Colonic mucosa (tissue), 4 donors: ENCODE measurements around the gene SPOCK2. TPM values are rescaled to one million over a fixed set of nuclear protein-coding genes. Genes with fewer than 3 reads are reported as not detected.

ENCODE experiments used
- DNase-seq: peaks from one replicate; pipeline ENCODE4 v3.0.0-alpha.2; 2020
- H3K27ac ChIP-seq: fragments of 200-600 bp; one replicate; pipeline ENCODE4 v1.8.0; 2021
- H3K27me3 ChIP-seq: fragments of 200-600 bp; one replicate; pipeline ENCODE4 v1.8.0; 2021
- H3K36me3 ChIP-seq: fragments of 200-600 bp; one replicate; pipeline ENCODE4 v1.8.0; 2021
- H3K4me1 ChIP-seq: fragments of 200-600 bp; one replicate; pipeline ENCODE4 v1.8.0; 2021; ENCODE audit warnings: mild to moderate bottlenecking
- H3K4me3 ChIP-seq: fragments of 200-600 bp; one replicate; pipeline ENCODE4 v1.8.0; 2021
- H3K9ac ChIP-seq, 2 donors: one replicate each; pipeline ENCODE4 v1.7.0; 2013; ENCODE audit warnings: control low read depth in 2 of 2, low read depth in 2 of 2, low read length in 2 of 2
- H3K9me3 ChIP-seq: fragments of 200-600 bp; one replicate; pipeline ENCODE4 v1.8.0; 2021
- intact Hi-C: fragments of 100-400 bp; cut with DNase I; formaldehyde crosslinking; loops from one replicate; pipeline ENCODE4 v1.14.1; 2022
- total RNA-seq, 2 donors: library from RNA; stranded (reverse); fragmentation: NEBNext Ultra II Directional in 1 of 2; extraction: Animal tissue kit (Norgen Biotek cat#: 25700) in 1 of 2; gene quantifications; one replicate each; pipeline ENCODE4 v1.2.1, GENCODE V29; 2021
- TF ChIP-seq, protein P1 (sequence below): fragments of 200-600 bp; IDR thresholded peaks from one replicate; pipeline ENCODE4 v1.8.0; 2022; ENCODE audit warnings: antibody characterized with exemption, mild to moderate bottlenecking
- donor health status: healthy.
- donor health status: DM: no; HTN: no; CAD: no.
- donor health status: DM: no; HTN: no; CAD: no.

SPOCK2 gene
- total RNA-seq, 2 donors from 2014 or later = 4.7 to 6.5 TPM

DNA sequence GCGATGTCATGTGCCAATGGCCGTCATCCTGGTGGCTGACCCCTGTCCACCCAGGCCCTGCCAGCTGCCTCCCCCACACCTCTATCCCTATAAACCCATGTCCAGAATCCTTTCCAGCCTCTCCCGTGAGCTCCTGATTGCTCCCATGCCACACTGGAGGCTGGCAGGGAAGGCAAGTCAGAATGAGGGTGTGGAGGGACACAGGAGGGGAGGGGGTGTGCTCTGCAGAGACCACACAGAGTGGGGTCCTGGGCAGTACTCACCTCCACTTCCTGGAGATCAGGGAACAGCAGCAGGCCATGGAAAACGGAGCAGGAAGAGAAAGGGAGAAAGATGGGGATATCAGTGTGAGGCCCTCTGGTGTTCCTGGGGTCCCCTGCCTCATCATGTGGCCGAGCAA, 15.7 kb downstream of the SPOCK2 start:
- no peaks in the 10 kb centered on the region for H3K9me3 ChIP-seq
- H3K9ac ChIP-seq = no peak overlapping the region
- no peak for DNase-seq
- H3K4me3 ChIP-seq = no peak overlapping the region
- intact Hi-C loops = no loop called here
- TF ChIP-seq, protein P1, sequence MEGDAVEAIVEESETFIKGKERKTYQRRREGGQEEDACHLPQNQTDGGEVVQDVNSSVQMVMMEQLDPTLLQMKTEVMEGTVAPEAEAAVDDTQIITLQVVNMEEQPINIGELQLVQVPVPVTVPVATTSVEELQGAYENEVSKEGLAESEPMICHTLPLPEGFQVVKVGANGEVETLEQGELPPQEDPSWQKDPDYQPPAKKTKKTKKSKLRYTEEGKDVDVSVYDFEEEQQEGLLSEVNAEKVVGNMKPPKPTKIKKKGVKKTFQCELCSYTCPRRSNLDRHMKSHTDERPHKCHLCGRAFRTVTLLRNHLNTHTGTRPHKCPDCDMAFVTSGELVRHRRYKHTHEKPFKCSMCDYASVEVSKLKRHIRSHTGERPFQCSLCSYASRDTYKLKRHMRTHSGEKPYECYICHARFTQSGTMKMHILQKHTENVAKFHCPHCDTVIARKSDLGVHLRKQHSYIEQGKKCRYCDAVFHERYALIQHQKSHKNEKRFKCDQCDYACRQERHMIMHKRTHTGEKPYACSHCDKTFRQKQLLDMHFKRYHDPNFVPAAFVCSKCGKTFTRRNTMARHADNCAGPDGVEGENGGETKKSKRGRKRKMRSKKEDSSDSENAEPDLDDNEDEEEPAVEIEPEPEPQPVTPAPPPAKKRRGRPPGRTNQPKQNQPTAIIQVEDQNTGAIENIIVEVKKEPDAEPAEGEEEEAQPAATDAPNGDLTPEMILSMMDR = no peak
- no peaks in the 10 kb centered on the region for H3K36me3 ChIP-seq
- no peaks in the 10 kb centered on the region for H3K27me3 ChIP-seq
- H3K4me1 ChIP-seq = no peaks in the 10 kb centered on the region
- no peak overlapping the region for H3K27ac ChIP-seq

GRCh38 chr10:72072046-72072445, 16.3 kb downstream of the SPOCK2 start:
- Histone ChIP-seq H3K4me3 (no peak overlapping the region), H3K27me3 (no peaks in the 10 kb centered on the region), H3K36me3 (no peaks in the 10 kb centered on the region), H3K4me1 (no peaks in the 10 kb centered on the region), H3K9ac (no peak overlapping the region), H3K9me3 (no peaks in the 10 kb centered on the region), H3K27ac (no peak overlapping the region)
- TF ChIP-seq, protein P1 = no peak
- intact Hi-C loops = no loop called here
- DNase-seq = no peak

DNA sequence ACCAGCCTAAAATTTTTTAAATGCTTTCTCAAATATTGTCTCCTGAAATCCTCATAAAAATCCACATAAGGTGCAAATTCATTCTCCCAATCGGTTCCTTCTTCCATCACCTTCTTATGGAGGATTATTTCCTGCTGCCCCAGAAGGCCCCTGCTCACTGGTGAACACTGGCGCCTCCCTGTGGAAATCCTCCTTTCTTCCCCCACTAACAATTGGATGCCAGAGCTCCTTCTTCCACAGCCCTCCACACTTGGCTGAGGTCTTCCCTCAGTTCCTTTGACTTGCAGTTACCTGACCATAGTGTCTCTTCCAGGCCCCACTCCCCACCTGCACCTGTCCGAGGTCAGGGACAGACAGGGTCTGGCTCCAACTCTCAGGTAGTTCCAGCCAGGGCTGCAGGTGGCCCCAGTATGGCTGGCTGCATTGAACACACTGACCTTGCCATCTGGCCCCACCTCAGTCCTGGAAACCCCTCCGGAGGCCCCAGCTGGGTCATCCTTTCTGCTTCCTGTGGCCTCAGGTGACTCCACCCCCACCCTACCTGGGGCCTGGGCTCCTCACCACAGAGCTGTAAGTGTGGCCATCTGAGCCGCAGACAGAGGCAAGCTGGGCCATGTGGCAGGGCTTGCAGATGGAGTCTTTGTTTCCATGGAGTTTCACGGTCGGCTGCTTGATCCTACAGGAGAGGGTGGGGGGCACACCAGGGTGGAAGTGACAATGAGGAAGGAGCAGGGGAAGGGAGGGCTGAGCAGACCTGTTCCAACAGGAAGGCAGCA, 18.4 kb downstream of the SPOCK2 start:
- Histone ChIP-seq H3K9me3 (no peaks in the 10 kb centered on the region), H3K27ac (no peak overlapping the region), H3K4me1 (no peaks in the 10 kb centered on the region), H3K9ac (no peak overlapping the region), H3K36me3 (no peaks in the 10 kb centered on the region), H3K27me3 (no peaks in the 10 kb centered on the region), H3K4me3 (no peak overlapping the region)
- TF ChIP-seq, protein P1 = no peak
- intact Hi-C loops = no loop called here
- no peak for DNase-seq

- intact Hi-C loops = no loop called here
- H3K9ac ChIP-seq = no peak overlapping the region
- H3K27me3 ChIP-seq = no peaks in the 10 kb centered on the region
- TF ChIP-seq, protein P1 = no peak
- no peak overlapping the region for H3K27ac ChIP-seq
- H3K4me1 ChIP-seq = peaks cover 2% of the 10 kb centered on the region
- no peak for DNase-seq
- H3K4me3 ChIP-seq = no peak overlapping the region
- no peaks in the 10 kb centered on the region for H3K36me3 ChIP-seq
- no peaks in the 10 kb centered on the region for H3K9me3 ChIP-seq
Observed at GRCh38 chr10:72068901-72069446, 19.4 kb downstream of the SPOCK2 start.

GRCh38 chr10:72068126-72068765, 20.1 kb downstream of the SPOCK2 start:
- no peak for DNase-seq
- Histone ChIP-seq H3K27ac (no peak overlapping the region), H3K4me3 (no peak overlapping the region), H3K4me1 (peaks cover 4% of the 10 kb centered on the region), H3K9ac (no peak overlapping the region), H3K36me3 (no peaks in the 10 kb centered on the region), H3K9me3 (no peaks in the 10 kb centered on the region), H3K27me3 (no peaks in the 10 kb centered on the region)
- intact Hi-C loops = no loop called here
- TF ChIP-seq, protein P1 = no peak
